HepG2 (cell line): ENCODE data around the gene WDR27. TPM values are rescaled to one million over a fixed set of nuclear protein-coding genes. Genes with fewer than 3 reads are reported as not detected.

Source experiments
- CENPX ChIP-seq: sonication (generic); formaldehyde crosslinking; IDR thresholded peaks from 2 replicates; pipeline ENCODE4 v1.9.0; 2021; ENCODE audit warnings: mild to moderate bottlenecking, missing genetic modification reagents, moderate library complexity
- DNMT1 ChIP-seq: sonication (generic); formaldehyde crosslinking; IDR thresholded peaks from 2 replicates; pipeline ENCODE4 v1.5.1; 2020; ENCODE audit warnings: mild to moderate bottlenecking, missing genetic modification reagents
- HMGXB3 ChIP-seq: sonication (generic); formaldehyde crosslinking; IDR thresholded peaks from 2 replicates; pipeline ENCODE4 v1.4.0; 2020; ENCODE audit warnings: missing genetic modification reagents, borderline replicate concordance
- KDM2A ChIP-seq: sonication (generic); formaldehyde crosslinking; IDR thresholded peaks from 2 replicates; pipeline ENCODE4 v1.4.0; 2020; ENCODE audit warnings: low read depth, missing genetic modification reagents, borderline replicate concordance
- KDM4B ChIP-seq: sonication (generic); formaldehyde crosslinking; IDR thresholded peaks from 2 replicates; pipeline ENCODE4 v1.4.0; 2020; ENCODE audit warnings: missing genetic modification reagents
- KLF16 ChIP-seq, 2 experiments: sonication (generic) in 1 of 2; formaldehyde crosslinking in 1 of 2; IDR thresholded peaks; 2 replicates each; pipeline versions ENCODE4 v1.6.1 to v1.8.0; 2016 to 2023; ENCODE audit warnings: missing genetic modification reagents in 2 of 2, missing compliant biosample characterization in 1 of 2
- MTA3 ChIP-seq: sonication (generic); formaldehyde crosslinking; IDR thresholded peaks from 2 replicates; pipeline ENCODE4 v1.4.0; 2020; ENCODE audit warnings: missing genetic modification reagents
- TEAD3 ChIP-seq: optimal IDR thresholded peaks from 2 replicates; pipeline ENCODE3; 2016; ENCODE audit warnings: borderline replicate concordance
- ZFP37 ChIP-seq: sonication (generic); formaldehyde crosslinking; IDR thresholded peaks from 2 replicates; pipeline ENCODE4 v1.4.0; 2020; ENCODE audit warnings: missing genetic modification reagents, borderline replicate concordance
- ZMYM4 ChIP-seq: sonication (generic); formaldehyde crosslinking; IDR thresholded peaks from 2 replicates; pipeline ENCODE4 v1.8.1; 2023; ENCODE audit warnings: mild to moderate bottlenecking, missing genetic modification reagents
- ZNF274 ChIP-seq: sonication (generic); formaldehyde crosslinking; IDR thresholded peaks from 2 replicates; pipeline ENCODE4 v1.5.1; 2020; ENCODE audit warnings: mild to moderate bottlenecking, missing genetic modification reagents
- ZNF33B ChIP-seq: sonication (generic); formaldehyde crosslinking; IDR thresholded peaks from 2 replicates; pipeline ENCODE4 v1.5.1; 2020; ENCODE audit warnings: mild to moderate bottlenecking, missing genetic modification reagents
- ZNF687 ChIP-seq: sonication (generic); formaldehyde crosslinking; IDR thresholded peaks from 2 replicates; pipeline ENCODE4 v1.5.1; 2020; ENCODE audit warnings: mild to moderate bottlenecking, missing genetic modification reagents, moderate library complexity
- ZNF7 ChIP-seq: IDR thresholded peaks from 2 replicates; pipeline ENCODE4 v1.6.1; 2016; ENCODE audit warnings: missing biosample characterization, missing genetic modification reagents
- polyA plus RNA-seq, 8 experiments: library from polyadenylated mRNA; depleted of rRNA in 3 of 8; stranded (reverse) in 7 of 8; unstranded in 1 of 8; fragments of >200 nt; fragmentation: Illumina TruSeq in 4 of 8; extraction: Trizol in 4 of 8; gene quantifications; 2 replicates each; pipeline versions ENCODE4 v1.2.1 to v1.2.3, GENCODE V29; 2011 to 2016; ENCODE audit warnings: low read depth in 4 of 8, missing spikeins in 1 of 8, mixed read lengths in 1 of 8; ENCODE audit not compliant: insufficient read depth in 1 of 8
- total RNA-seq, 5 experiments: library from RNA; depleted of rRNA; stranded (reverse); fragments of >200 nt; fragmentation: Illumina TruSeq; extraction: Trizol; gene quantifications; 2 replicates each; pipeline ENCODE4 v1.2.3, GENCODE V29; 2016; ENCODE audit warnings: low read depth in 1 of 5

The WDR27 gene
- total and polyA plus RNA-seq, 2 of the 13 experiments (the other 11 are each of a cell fraction or from before 2014, with no cell fraction given) = 34.1 to 80.3 TPM

- TF ChIP-seq HMGXB3 = 0 out of 2 replicates have a peak, but pooled peaks have one; percentile 27
- TF ChIP-seq DNMT1 (CRISPR knock-in tag) = no peak
- TF ChIP-seq ZNF687 (CRISPR knock-in tag) = peak; percentile 91
- peak; percentile 71; the same call in 1 of the 2 replicates for TF ChIP-seq KDM2A (CRISPR knock-in tag)
- TF ChIP-seq MTA3 = no peak
- TF ChIP-seq KLF16 (CRISPR knock-in tag; IDR thresholded peaks at IDR 0.05) = peak in 1 of 2 experiments; percentile 62; a peak in 2 of 4 replicates
- TF ChIP-seq ZFP37 (CRISPR knock-in tag) = peak; percentile 50; the same call in 1 of the 2 replicates
- TF ChIP-seq KDM4B (CRISPR knock-in tag) = no peak; the same call in 1 of the 2 replicates
- TF ChIP-seq ZNF274 = peak; percentile 95; the same call in 1 of the 2 replicates
- peak; percentile 77 for TF ChIP-seq TEAD3 (CRISPR knock-in tag)
- 0 out of 2 replicates have a peak, but pooled peaks have one; percentile 91 for TF ChIP-seq ZNF33B (CRISPR knock-in tag)
- 0 out of 2 replicates have a peak, but pooled peaks have one; percentile 15 for TF ChIP-seq ZNF7
- no peak for TF ChIP-seq CENPX
- no peak; the same call in none of the 2 replicates for TF ChIP-seq ZMYM4 (CRISPR knock-in tag)
These were observed 23.6 kb upstream of the WDR27 start (continued) for GRCh38 chr6:169725125-169726048.
